ENCODE results near the gene ERC1.
A peak's percentile ranks its signal among the peaks of the same experiment; 100 is the strongest.

Gene ERC1

GRCh38 chr12:1204581-1205121, 213.6 kb downstream of the ERC1 start:
- Histone ChIP-seq H4K8ac (ENCODE audit: low read length) (no peak overlapping the region), H3K18ac (ENCODE audit: low read depth in 1 of 2, low read length in 2 of 2) (no peak overlapping the region), H3K4me1 (ENCODE audit: control insufficient read depth, insufficient read depth, low read depth, low read length) (no peaks in the 10 kb centered on the region), H3K79me1 (replicated peaks; ENCODE audit: low read length, poor library complexity, severe bottlenecking) (peaks cover 1% of the 10 kb centered on the region), H3K4me3 (ENCODE audit: insufficient read depth in 1 of 2, low read depth in 1 of 2, low read length in 2 of 2) (peak overlapping the region in 1 of 2 experiments; percentile 80), H3K4me2 (ENCODE audit: low read length, poor library complexity, severe bottlenecking) (peak overlapping the region; percentile 61), H4K91ac (ENCODE audit: low read length) (no peak overlapping the region), H3K27me3 (ENCODE audit: control insufficient read depth in 1 of 2, insufficient read depth in 1 of 2, low read length in 2 of 2) (no peaks in the 10 kb centered on the region), H3K9ac (ENCODE audit: low read length) (peak overlapping the region; percentile 87), H2BK120ac (ENCODE audit: low read depth, low read length) (no peak overlapping the region), H3K23ac (ENCODE audit: low read length in 2 of 2) (no peak overlapping the region), H3K27ac (ENCODE audit: low read length, poor library complexity, severe bottlenecking) (peak overlapping the region; percentile 54), H2BK12ac (ENCODE audit: low read length in 2 of 2) (no peak overlapping the region), H3K4ac (ENCODE audit: low read depth in 1 of 2, low read length in 2 of 2) (no peak overlapping the region), H2AK5ac (ENCODE audit: low read length, severe bottlenecking) (no peak overlapping the region), H2AFZ (ENCODE audit: low read depth, low read length) (no peak overlapping the region), H3K9me3 (ENCODE audit: control insufficient read depth, low read length) (no peaks in the 10 kb centered on the region), H3K36me3 (ENCODE audit: control insufficient read depth in 1 of 2, insufficient read depth in 2 of 2, low read depth in 1 of 2, low read length in 2 of 2) (peaks cover 0 to 6% of the 10 kb centered on the region in 2 experiments), H2BK15ac (ENCODE audit: low read depth, poor library complexity, severe bottlenecking) (no peak overlapping the region), H3K14ac (ENCODE audit: low read length in 2 of 2) (no peak overlapping the region), H2BK5ac (ENCODE audit: low read depth, low read length, poor library complexity, severe bottlenecking) (no peak overlapping the region)
- peak; percentile 29 for DNase-seq
- WGBS, result 78% methylated on average over 3 of the region's 6 CpGs

DNA sequence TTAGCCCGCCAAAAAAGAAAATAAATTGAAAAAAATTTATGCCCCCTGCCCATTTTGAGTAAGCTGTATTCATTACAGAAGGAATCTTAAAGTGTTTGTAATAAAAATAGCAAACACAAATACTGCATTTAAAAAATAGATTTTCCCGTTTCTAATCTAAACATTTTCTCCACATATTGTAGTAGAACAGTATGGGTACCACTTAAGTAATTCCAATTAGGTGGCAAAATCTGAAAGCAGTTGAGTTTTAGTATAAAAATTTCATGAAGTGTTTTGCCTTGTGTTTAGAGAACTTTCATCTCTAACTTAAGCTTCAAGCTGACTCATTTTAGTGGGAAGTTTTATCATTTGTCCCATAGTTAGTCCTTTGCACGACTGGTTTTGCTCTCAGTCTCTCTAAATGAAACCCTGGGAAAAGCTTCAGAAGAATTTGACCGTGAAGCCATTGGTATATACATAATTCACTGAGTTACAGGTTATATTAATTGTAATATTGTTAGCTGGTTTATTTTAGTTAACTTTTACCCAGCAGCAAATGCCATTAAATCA, 214.6 kb downstream of the ERC1 start:
- no peak overlapping the region for H4K8ac ChIP-seq (ENCODE audit: low read length)
- H3K14ac ChIP-seq (ENCODE audit: low read length in 2 of 2), result no peak overlapping the region
- H3K9ac ChIP-seq (ENCODE audit: low read length), result peak overlapping the region; percentile 87
- WGBS, result 33% methylated on average over 1 of the region's 4 CpGs
- no peak overlapping the region for H3K23ac ChIP-seq (ENCODE audit: low read length in 2 of 2)
- no peak overlapping the region for H2BK5ac ChIP-seq (ENCODE audit: low read depth, low read length, poor library complexity, severe bottlenecking)
- H3K27me3 ChIP-seq (ENCODE audit: control insufficient read depth in 1 of 2, insufficient read depth in 1 of 2, low read length in 2 of 2), result no peaks in the 10 kb centered on the region
- H2AFZ ChIP-seq (ENCODE audit: low read depth, low read length), result no peak overlapping the region
- no peak overlapping the region for H3K27ac ChIP-seq (ENCODE audit: low read length, poor library complexity, severe bottlenecking)
- H2AK5ac ChIP-seq (ENCODE audit: low read length, severe bottlenecking), result no peak overlapping the region
- H3K9me3 ChIP-seq (ENCODE audit: control insufficient read depth, low read length), result no peaks in the 10 kb centered on the region
- no peaks in the 10 kb centered on the region for H3K4me1 ChIP-seq (ENCODE audit: control insufficient read depth, insufficient read depth, low read depth, low read length)
- no peak overlapping the region for H3K4me2 ChIP-seq (ENCODE audit: low read length, poor library complexity, severe bottlenecking)
- peak overlapping the region in 1 of 2 experiments; percentile 80 for H3K4me3 ChIP-seq (ENCODE audit: insufficient read depth in 1 of 2, low read depth in 1 of 2, low read length in 2 of 2)
- H2BK12ac ChIP-seq (ENCODE audit: low read length in 2 of 2), result no peak overlapping the region
- no peak overlapping the region for H2BK120ac ChIP-seq (ENCODE audit: low read depth, low read length)
- H3K79me1 ChIP-seq (replicated peaks; ENCODE audit: low read length, poor library complexity, severe bottlenecking), result peaks cover 1% of the 10 kb centered on the region
- no peak overlapping the region for H3K18ac ChIP-seq (ENCODE audit: low read depth in 1 of 2, low read length in 2 of 2)
- H3K4ac ChIP-seq (ENCODE audit: low read depth in 1 of 2, low read length in 2 of 2), result no peak overlapping the region
- no peak overlapping the region for H2BK15ac ChIP-seq (ENCODE audit: low read depth, poor library complexity, severe bottlenecking)
- H4K91ac ChIP-seq (ENCODE audit: low read length), result no peak overlapping the region
- DNase-seq, result peak; percentile 58
- H3K36me3 ChIP-seq (ENCODE audit: control insufficient read depth in 1 of 2, insufficient read depth in 2 of 2, low read depth in 1 of 2, low read length in 2 of 2), result peaks cover 0 to 6% of the 10 kb centered on the region in 2 experiments

GRCh38 chr12:1206118-1206734, 215.2 kb downstream of the ERC1 start:
- Histone ChIP-seq H3K18ac (ENCODE audit: low read depth in 1 of 2, low read length in 2 of 2) (no peak overlapping the region), H2AFZ (ENCODE audit: low read depth, low read length) (no peak overlapping the region), H3K27ac (ENCODE audit: low read length, poor library complexity, severe bottlenecking) (no peak overlapping the region), H3K79me1 (replicated peaks; ENCODE audit: low read length, poor library complexity, severe bottlenecking) (peaks cover 3% of the 10 kb centered on the region), H3K9me3 (ENCODE audit: control insufficient read depth, low read length) (no peaks in the 10 kb centered on the region), H2BK120ac (ENCODE audit: low read depth, low read length) (no peak overlapping the region), H3K4me3 (ENCODE audit: insufficient read depth in 1 of 2, low read depth in 1 of 2, low read length in 2 of 2) (no peak overlapping the region), H4K8ac (ENCODE audit: low read length) (no peak overlapping the region), H2BK5ac (ENCODE audit: low read depth, low read length, poor library complexity, severe bottlenecking) (no peak overlapping the region), H3K36me3 (ENCODE audit: control insufficient read depth in 1 of 2, insufficient read depth in 2 of 2, low read depth in 1 of 2, low read length in 2 of 2) (peaks cover 0 to 6% of the 10 kb centered on the region in 2 experiments), H2BK15ac (ENCODE audit: low read depth, poor library complexity, severe bottlenecking) (no peak overlapping the region), H3K9ac (ENCODE audit: low read length) (peak overlapping the region; percentile 87), H3K23ac (ENCODE audit: low read length in 2 of 2) (no peak overlapping the region), H4K91ac (ENCODE audit: low read length) (no peak overlapping the region), H3K14ac (ENCODE audit: low read length in 2 of 2) (no peak overlapping the region), H3K4me2 (ENCODE audit: low read length, poor library complexity, severe bottlenecking) (no peak overlapping the region), H2AK5ac (ENCODE audit: low read length, severe bottlenecking) (no peak overlapping the region), H3K4ac (ENCODE audit: low read depth in 1 of 2, low read length in 2 of 2) (no peak overlapping the region), H3K4me1 (ENCODE audit: control insufficient read depth, insufficient read depth, low read depth, low read length) (no peaks in the 10 kb centered on the region), H2BK12ac (ENCODE audit: low read length in 2 of 2) (no peak overlapping the region), H3K27me3 (ENCODE audit: control insufficient read depth in 1 of 2, insufficient read depth in 1 of 2, low read length in 2 of 2) (no peaks in the 10 kb centered on the region)
- WGBS, result no CpG with 5 or more reads among the region's 1 CpG
- peak; percentile 17 for DNase-seq

DNA sequence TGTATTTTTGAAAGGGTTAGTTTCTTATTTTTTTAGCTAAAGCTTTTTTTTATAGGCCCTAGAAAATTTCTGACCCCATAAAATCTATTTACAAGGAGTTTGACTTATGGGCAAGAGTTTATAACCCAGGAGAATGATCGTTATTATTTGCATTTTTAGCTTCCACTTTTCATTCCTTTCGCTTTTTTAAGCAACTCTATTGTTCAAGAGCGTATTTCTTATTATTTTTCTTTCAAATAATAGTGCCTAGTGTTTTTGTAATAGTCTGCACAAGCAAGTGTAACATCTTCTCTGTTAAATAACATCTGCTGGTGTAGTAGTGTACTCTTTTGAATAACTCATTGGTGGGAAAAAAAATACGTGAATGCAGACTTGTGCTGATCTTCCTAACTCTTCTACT, 216.3 kb downstream of the ERC1 start:
- WGBS, result 100% methylated on average over 1 of the region's 4 CpGs
- H4K91ac ChIP-seq (ENCODE audit: low read length), result no peak overlapping the region
- no peak for DNase-seq
- H3K27ac ChIP-seq (ENCODE audit: low read length, poor library complexity, severe bottlenecking), result no peak overlapping the region
- H2BK12ac ChIP-seq (ENCODE audit: low read length in 2 of 2), result no peak overlapping the region
- no peak overlapping the region for H2BK15ac ChIP-seq (ENCODE audit: low read depth, poor library complexity, severe bottlenecking)
- no peak overlapping the region for H3K9ac ChIP-seq (ENCODE audit: low read length)
- H3K23ac ChIP-seq (ENCODE audit: low read length in 2 of 2), result no peak overlapping the region
- no peak overlapping the region for H4K8ac ChIP-seq (ENCODE audit: low read length)
- H3K27me3 ChIP-seq (ENCODE audit: control insufficient read depth in 1 of 2, insufficient read depth in 1 of 2, low read length in 2 of 2), result no peaks in the 10 kb centered on the region
- H3K18ac ChIP-seq (ENCODE audit: low read depth in 1 of 2, low read length in 2 of 2), result no peak overlapping the region
- no peak overlapping the region for H2BK5ac ChIP-seq (ENCODE audit: low read depth, low read length, poor library complexity, severe bottlenecking)
- peaks cover 5% of the 10 kb centered on the region for H3K79me1 ChIP-seq (replicated peaks; ENCODE audit: low read length, poor library complexity, severe bottlenecking)
- no peak overlapping the region for H3K4ac ChIP-seq (ENCODE audit: low read depth in 1 of 2, low read length in 2 of 2)
- H3K4me1 ChIP-seq (ENCODE audit: control insufficient read depth, insufficient read depth, low read depth, low read length), result no peaks in the 10 kb centered on the region
- H3K4me2 ChIP-seq (ENCODE audit: low read length, poor library complexity, severe bottlenecking), result no peak overlapping the region
- H3K4me3 ChIP-seq (ENCODE audit: insufficient read depth in 1 of 2, low read depth in 1 of 2, low read length in 2 of 2), result no peak overlapping the region
- no peaks in the 10 kb centered on the region for H3K9me3 ChIP-seq (ENCODE audit: control insufficient read depth, low read length)
- no peak overlapping the region for H2AFZ ChIP-seq (ENCODE audit: low read depth, low read length)
- peaks cover 0 to 6% of the 10 kb centered on the region in 2 experiments for H3K36me3 ChIP-seq (ENCODE audit: control insufficient read depth in 1 of 2, insufficient read depth in 2 of 2, low read depth in 1 of 2, low read length in 2 of 2)
- H2BK120ac ChIP-seq (ENCODE audit: low read depth, low read length), result no peak overlapping the region
- H3K14ac ChIP-seq (ENCODE audit: low read length in 2 of 2), result no peak overlapping the region
- no peak overlapping the region for H2AK5ac ChIP-seq (ENCODE audit: low read length, severe bottlenecking)

Measured in mesenchymal stem cell (in vitro differentiated cells and primary cell).